ENCODE measurements around the gene SDK2.

DNA sequence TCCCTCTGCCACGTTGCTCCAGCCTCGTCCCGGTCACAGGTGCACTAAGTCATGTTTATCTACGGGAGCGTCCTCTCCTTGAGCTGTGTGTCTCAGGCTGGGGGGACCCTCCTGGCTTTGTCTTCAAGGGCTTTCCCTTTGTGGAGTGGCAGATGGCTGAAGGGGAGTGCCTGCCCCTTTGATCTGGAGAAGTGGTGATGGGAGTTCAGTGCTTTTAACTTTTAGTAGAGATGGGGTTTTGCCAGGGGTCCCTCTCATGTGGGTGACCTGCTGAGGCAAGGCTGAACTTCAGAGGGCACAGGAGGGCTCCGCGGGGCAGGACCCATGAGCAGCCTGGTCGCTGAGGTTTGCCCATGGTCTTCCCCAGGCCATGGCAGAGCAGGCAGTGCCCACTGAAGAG, 259.3 kb downstream of the SDK2 start:
- TF ChIP-seq, protein P1, sequence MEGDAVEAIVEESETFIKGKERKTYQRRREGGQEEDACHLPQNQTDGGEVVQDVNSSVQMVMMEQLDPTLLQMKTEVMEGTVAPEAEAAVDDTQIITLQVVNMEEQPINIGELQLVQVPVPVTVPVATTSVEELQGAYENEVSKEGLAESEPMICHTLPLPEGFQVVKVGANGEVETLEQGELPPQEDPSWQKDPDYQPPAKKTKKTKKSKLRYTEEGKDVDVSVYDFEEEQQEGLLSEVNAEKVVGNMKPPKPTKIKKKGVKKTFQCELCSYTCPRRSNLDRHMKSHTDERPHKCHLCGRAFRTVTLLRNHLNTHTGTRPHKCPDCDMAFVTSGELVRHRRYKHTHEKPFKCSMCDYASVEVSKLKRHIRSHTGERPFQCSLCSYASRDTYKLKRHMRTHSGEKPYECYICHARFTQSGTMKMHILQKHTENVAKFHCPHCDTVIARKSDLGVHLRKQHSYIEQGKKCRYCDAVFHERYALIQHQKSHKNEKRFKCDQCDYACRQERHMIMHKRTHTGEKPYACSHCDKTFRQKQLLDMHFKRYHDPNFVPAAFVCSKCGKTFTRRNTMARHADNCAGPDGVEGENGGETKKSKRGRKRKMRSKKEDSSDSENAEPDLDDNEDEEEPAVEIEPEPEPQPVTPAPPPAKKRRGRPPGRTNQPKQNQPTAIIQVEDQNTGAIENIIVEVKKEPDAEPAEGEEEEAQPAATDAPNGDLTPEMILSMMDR (IDR thresholded peaks at IDR 0.05) = no peak
- TF ChIP-seq POLR2A (IDR thresholded peaks at IDR 0.05) = no peak

All from thyroid gland (tissue), 4 donors.